OCI-LY3 (cell line): ENCODE data around the gene ZC3H12C.
A peak's percentile ranks its signal among the peaks of the same experiment; 100 is the strongest.

Experiments used
- H2AFZ ChIP-seq: fragments of 200-600, 300-600 bp; shearing (Covaris generic); 2 replicates; pipeline ENCODE4 v1.6.0; 2014; ENCODE audit warnings: antibody characterized with exemption, low read depth, low read length
- H3K27ac ChIP-seq: fragments of 200-600, 300-600 bp; sonication (generic); 2 replicates; pipeline ENCODE4 v1.5.1; 2014; ENCODE audit warnings: mild to moderate bottlenecking, low read length, moderate library complexity, mixed read lengths
- H3K27me3 ChIP-seq: fragments of 200-600, 300-600 bp; sonication (generic); 2 replicates; pipeline ENCODE4 v1.6.1; 2014; ENCODE audit warnings: low read depth, low read length, mixed read lengths
- H3K36me3 ChIP-seq: fragments of 200-600, 300-600 bp; sonication (generic); replicated peaks from 2 replicates; pipeline ENCODE3; 2014; ENCODE audit warnings: low read depth, low read length, mixed read lengths
- H3K4me1 ChIP-seq: fragments of 300-600, 200-600 bp; sonication (generic); 2 replicates; pipeline ENCODE4 v1.6.1; 2014; ENCODE audit warnings: low read length, mixed read lengths
- H3K4me2 ChIP-seq: fragments of 200-600, 300-600 bp; sonication (generic); 2 replicates; pipeline ENCODE4 v1.6.1; 2014; ENCODE audit warnings: low read length, mixed read lengths
- H3K4me3 ChIP-seq: fragments of 300-600, 200-600 bp; sonication (generic); 2 replicates; pipeline ENCODE4 v1.5.1; 2014; ENCODE audit warnings: antibody characterized with exemption, mild to moderate bottlenecking, low read length, moderate library complexity
- H3K79me2 ChIP-seq: fragments of 300-600, 200-600 bp; shearing (Covaris generic); 2 replicates; pipeline ENCODE4 v1.6.1; 2014; ENCODE audit warnings: mild to moderate bottlenecking, low read length, mixed read lengths
- H3K9ac ChIP-seq: fragments of 300-600, 200-600 bp; shearing (Covaris generic); 2 replicates; pipeline ENCODE4 v1.6.0; 2014; ENCODE audit warnings: mild to moderate bottlenecking, low read length, moderate library complexity
- H3K9me3 ChIP-seq: fragments of 200-600, 300-600 bp; shearing (Covaris generic); 2 replicates; pipeline ENCODE4 v1.6.1; 2014; ENCODE audit warnings: low read length, mixed read lengths; ENCODE audit not compliant: insufficient read depth
- H4K20me1 ChIP-seq: fragments of 200-600, 300-600 bp; sonication (generic); 2 replicates; pipeline ENCODE4 v1.6.1; 2016; ENCODE audit warnings: low read length, mixed read lengths; ENCODE audit not compliant: insufficient read depth
- EZH2phosphoT487 ChIP-seq: fragments of 200-600 bp; shearing (Covaris generic); IDR thresholded peaks from 2 replicates; pipeline ENCODE4 v1.6.1; 2018; ENCODE audit warnings: antibody characterized with exemption, mixed run types, low read depth
- TF ChIP-seq, protein P1 (sequence below): fragments of 200-600, 300-600 bp; sonication (generic); IDR thresholded peaks from 2 replicates; pipeline ENCODE4 v1.5.1; 2014; ENCODE audit warnings: antibody characterized with exemption, low read length, low read depth

ZC3H12C gene

DNA sequence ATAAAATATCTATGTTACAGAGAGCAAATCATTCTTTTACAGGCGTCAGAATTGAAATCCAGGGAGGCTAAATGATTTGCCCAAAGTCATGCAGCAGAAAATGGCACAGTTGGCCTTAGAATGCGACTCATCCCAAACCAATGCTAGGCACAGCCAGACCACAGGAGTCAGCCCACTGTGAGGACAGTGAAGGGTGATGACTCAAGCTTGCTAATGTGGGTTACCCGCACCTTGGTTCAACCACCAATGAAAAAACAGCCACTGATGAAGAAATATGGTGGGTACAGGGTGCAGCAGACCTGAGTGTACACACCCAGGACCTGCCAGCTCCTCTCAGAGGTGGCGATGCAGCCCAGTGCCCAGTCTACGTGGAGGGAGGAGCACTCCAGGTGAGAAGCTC, 89.7 kb downstream of the ZC3H12C start:
- Histone ChIP-seq H3K27ac (no peak overlapping the region), H3K9ac (no peak overlapping the region), H3K4me1 (peaks cover 19% of the 10 kb centered on the region), H3K9me3 (no peaks in the 10 kb centered on the region), H3K79me2 (no peaks in the 10 kb centered on the region), H3K27me3 (no peaks in the 10 kb centered on the region), H4K20me1 (no peaks in the 10 kb centered on the region), H3K4me2 (no peak overlapping the region), H2AFZ (no peak overlapping the region), H3K36me3 (no peaks in the 10 kb centered on the region), H3K4me3 (no peak overlapping the region)
- TF ChIP-seq, protein P1, sequence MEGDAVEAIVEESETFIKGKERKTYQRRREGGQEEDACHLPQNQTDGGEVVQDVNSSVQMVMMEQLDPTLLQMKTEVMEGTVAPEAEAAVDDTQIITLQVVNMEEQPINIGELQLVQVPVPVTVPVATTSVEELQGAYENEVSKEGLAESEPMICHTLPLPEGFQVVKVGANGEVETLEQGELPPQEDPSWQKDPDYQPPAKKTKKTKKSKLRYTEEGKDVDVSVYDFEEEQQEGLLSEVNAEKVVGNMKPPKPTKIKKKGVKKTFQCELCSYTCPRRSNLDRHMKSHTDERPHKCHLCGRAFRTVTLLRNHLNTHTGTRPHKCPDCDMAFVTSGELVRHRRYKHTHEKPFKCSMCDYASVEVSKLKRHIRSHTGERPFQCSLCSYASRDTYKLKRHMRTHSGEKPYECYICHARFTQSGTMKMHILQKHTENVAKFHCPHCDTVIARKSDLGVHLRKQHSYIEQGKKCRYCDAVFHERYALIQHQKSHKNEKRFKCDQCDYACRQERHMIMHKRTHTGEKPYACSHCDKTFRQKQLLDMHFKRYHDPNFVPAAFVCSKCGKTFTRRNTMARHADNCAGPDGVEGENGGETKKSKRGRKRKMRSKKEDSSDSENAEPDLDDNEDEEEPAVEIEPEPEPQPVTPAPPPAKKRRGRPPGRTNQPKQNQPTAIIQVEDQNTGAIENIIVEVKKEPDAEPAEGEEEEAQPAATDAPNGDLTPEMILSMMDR, result no peak
- no peak for TF ChIP-seq EZH2phosphoT487

DNA sequence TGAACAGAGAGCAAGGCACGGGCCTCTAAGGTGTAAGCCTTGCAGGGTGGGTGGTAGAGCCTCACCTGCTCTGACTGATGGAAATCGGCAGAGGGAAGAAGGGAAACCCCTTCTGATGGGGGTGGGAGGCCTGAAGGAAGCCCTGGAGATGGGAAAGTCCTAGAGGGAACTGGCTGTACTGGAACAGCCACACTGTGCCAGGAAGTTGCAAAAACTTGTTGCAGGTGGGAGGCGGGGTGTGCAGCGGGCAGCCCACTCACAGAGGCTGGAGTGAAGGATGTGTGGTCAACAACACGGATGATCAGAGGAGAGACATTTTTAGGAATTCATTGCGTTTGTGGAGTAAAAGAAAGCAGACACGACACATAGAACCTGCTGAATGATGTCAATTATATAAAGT, 91.3 kb downstream of the ZC3H12C start:
- H3K9ac ChIP-seq, result no peak overlapping the region
- no peak overlapping the region for H2AFZ ChIP-seq
- no peaks in the 10 kb centered on the region for H4K20me1 ChIP-seq
- H3K4me2 ChIP-seq, result no peak overlapping the region
- H3K27me3 ChIP-seq, result no peaks in the 10 kb centered on the region
- no peaks in the 10 kb centered on the region for H3K36me3 ChIP-seq
- H3K79me2 ChIP-seq, result no peaks in the 10 kb centered on the region
- no peak overlapping the region for H3K4me3 ChIP-seq
- no peak overlapping the region for H3K27ac ChIP-seq
- TF ChIP-seq, protein P1, result no peak
- TF ChIP-seq EZH2phosphoT487, result no peak
- H3K9me3 ChIP-seq, result no peaks in the 10 kb centered on the region
- H3K4me1 ChIP-seq, result peaks cover 19% of the 10 kb centered on the region

DNA sequence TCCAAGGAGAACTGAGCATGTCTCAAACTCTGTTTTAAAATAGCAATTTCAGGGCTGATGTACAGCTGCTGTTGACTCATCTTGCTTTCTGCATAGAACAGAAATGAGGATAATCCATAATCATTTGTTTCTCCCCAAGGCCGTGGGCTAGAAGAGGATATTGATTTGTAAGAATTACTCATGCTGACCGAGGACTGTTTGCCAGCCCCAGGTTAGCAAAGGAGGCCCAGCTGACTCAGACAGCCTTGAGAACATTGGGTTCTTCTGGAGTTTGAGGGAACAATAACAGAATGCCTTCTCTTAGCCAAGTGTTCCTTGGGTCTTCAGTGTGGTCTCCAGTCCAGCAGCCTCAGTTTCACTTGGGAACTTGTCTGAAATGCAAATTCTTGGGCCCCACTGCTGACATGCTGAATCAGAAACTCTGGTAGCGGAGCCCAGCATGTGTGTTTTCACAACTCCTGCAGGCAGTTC, 92.0 kb downstream of the ZC3H12C start:
- Histone ChIP-seq H3K4me1 (peaks cover 20% of the 10 kb centered on the region), H3K4me2 (peak overlapping the region; percentile 33), H3K27ac (no peak overlapping the region), H3K27me3 (no peaks in the 10 kb centered on the region), H3K9me3 (no peaks in the 10 kb centered on the region), H2AFZ (no peak overlapping the region), H3K4me3 (no peak overlapping the region), H3K79me2 (no peaks in the 10 kb centered on the region), H3K36me3 (no peaks in the 10 kb centered on the region), H3K9ac (no peak overlapping the region), H4K20me1 (no peaks in the 10 kb centered on the region)
- no peak for TF ChIP-seq EZH2phosphoT487
- TF ChIP-seq, protein P1, result no peak

DNA sequence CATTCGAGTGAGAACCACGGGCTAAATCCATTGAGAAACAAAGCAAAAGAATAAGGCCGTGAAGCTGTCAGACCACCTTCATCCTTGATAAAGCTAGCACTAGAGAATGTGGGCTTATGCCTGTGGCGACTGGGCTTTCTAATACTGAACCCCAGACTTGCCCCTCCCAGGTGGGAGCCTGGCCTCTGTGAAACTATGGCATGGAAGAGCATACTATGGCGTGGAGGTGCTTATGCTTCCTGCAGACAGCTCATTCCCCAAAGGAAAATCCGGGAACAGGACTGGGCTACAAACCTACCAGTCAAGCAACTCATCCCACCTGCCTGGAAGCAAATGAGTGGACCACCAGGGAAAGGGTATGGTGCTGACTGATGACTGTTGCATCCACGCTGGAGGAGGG, 92.4 kb downstream of the ZC3H12C start:
- no peak overlapping the region for H3K4me3 ChIP-seq
- TF ChIP-seq, protein P1, result no peak
- no peak for TF ChIP-seq EZH2phosphoT487
- peak overlapping the region; percentile 33 for H3K4me2 ChIP-seq
- no peak overlapping the region for H2AFZ ChIP-seq
- H3K79me2 ChIP-seq, result no peaks in the 10 kb centered on the region
- no peaks in the 10 kb centered on the region for H3K36me3 ChIP-seq
- no peaks in the 10 kb centered on the region for H4K20me1 ChIP-seq
- no peak overlapping the region for H3K9ac ChIP-seq
- H3K9me3 ChIP-seq, result no peaks in the 10 kb centered on the region
- H3K27me3 ChIP-seq, result no peaks in the 10 kb centered on the region
- peaks cover 25% of the 10 kb centered on the region for H3K4me1 ChIP-seq
- H3K27ac ChIP-seq, result no peak overlapping the region
